NB4 (cell line): ENCODE data around the gene UBE2Q2.

ENCODE experiments used
- DNase-seq: peaks from one replicate; pipeline ENCODE4 v3.0.0; 2010; ENCODE audit warnings: low read depth
- H3K4me3 ChIP-seq: one replicate; pipeline ENCODE4 v1.5.1; 2011; ENCODE audit warnings: mild to moderate bottlenecking, low read depth, low read length, moderate library complexity
- MYC ChIP-seq: IDR thresholded peaks from 2 replicates; pipeline ENCODE4 v1.6.1; 2011; ENCODE audit warnings: low read depth, low read length
- POLR2A ChIP-seq: IDR thresholded peaks from 2 replicates; pipeline ENCODE4 v1.6.1; 2011; ENCODE audit warnings: mild to moderate bottlenecking; ENCODE audit not compliant: insufficient read length; ENCODE audit errors: extremely low read depth
- TF ChIP-seq, protein P1 (sequence below): IDR thresholded peaks from 2 replicates; pipeline ENCODE4 v1.6.1; 2011; ENCODE audit warnings: low read depth, low read length
- TF ChIP-seq, protein P2 (sequence below): IDR thresholded peaks from one replicate; pipeline ENCODE4 v1.5.1; 2012; ENCODE audit warnings: low read depth, low read length

UBE2Q2 gene

DNA sequence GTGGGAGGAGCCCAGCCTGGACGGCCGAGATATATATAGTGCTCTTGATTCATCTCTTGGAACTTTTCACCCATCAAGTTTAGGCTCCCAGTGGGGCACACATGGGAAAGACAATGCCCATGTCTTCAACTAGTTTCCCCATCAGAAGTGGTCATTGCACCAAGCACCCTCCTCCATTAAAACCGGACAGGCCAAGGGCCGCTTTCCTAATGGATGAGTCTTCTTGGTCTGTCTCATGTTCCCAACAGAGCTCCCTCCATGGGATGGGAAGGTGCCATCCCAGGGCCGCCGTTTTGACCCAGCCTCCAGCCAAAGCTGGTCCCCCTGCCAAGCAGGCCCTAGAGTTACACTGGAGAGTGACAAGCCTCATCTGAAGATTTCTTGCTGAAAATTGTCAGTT lies 34.7 kb upstream of the UBE2Q2 start:
- TF ChIP-seq MYC (no peak), POLR2A (no peak)
- TF ChIP-seq, protein P1, sequence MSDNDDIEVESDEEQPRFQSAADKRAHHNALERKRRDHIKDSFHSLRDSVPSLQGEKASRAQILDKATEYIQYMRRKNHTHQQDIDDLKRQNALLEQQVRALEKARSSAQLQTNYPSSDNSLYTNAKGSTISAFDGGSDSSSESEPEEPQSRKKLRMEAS: no peak
- TF ChIP-seq, protein P2, sequence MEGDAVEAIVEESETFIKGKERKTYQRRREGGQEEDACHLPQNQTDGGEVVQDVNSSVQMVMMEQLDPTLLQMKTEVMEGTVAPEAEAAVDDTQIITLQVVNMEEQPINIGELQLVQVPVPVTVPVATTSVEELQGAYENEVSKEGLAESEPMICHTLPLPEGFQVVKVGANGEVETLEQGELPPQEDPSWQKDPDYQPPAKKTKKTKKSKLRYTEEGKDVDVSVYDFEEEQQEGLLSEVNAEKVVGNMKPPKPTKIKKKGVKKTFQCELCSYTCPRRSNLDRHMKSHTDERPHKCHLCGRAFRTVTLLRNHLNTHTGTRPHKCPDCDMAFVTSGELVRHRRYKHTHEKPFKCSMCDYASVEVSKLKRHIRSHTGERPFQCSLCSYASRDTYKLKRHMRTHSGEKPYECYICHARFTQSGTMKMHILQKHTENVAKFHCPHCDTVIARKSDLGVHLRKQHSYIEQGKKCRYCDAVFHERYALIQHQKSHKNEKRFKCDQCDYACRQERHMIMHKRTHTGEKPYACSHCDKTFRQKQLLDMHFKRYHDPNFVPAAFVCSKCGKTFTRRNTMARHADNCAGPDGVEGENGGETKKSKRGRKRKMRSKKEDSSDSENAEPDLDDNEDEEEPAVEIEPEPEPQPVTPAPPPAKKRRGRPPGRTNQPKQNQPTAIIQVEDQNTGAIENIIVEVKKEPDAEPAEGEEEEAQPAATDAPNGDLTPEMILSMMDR: no peak
- DNase-seq: no peak

DNA sequence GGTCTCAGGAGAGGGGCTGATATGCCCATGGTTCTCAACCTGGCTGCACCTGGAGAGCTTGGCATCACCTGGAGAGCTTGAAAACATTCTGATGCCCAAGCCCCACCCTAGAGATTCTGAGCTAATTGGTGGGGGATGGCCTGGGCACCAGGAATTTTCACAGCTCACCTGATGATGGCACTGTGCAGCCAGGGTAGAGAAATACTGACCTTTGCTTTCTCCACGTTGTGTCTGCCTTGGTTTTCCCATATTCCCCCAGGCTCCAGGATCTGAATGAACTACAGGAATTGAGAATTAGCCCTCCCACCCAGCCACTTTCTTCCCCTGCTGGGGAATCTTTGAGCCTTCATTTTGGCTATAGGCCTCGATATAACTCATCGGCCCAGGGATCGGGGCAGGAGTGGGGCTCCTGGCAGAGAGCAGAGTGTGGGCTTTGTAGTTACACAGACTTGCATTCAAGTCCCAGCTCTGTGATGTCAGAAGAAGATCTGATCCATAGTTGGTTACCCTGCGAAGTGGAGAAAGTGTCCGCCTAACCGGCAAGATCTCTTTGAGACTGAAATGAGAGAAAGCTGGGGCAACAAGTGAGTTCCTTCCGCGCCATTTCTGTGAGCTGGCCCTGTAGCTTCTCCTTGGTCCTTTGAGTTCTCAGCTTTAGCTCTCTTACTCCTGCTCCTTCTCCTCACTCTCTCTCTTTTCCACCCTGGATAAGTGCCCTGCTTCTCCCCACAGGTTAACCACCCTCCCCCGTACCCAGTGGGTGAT lies 33.1 kb upstream of the UBE2Q2 start:
- peak; percentile 61 for DNase-seq

More for the DNA sequence above, 34.7 kb upstream of the UBE2Q2 start:
- H3K4me3 ChIP-seq: no peak overlapping the region

DNA sequence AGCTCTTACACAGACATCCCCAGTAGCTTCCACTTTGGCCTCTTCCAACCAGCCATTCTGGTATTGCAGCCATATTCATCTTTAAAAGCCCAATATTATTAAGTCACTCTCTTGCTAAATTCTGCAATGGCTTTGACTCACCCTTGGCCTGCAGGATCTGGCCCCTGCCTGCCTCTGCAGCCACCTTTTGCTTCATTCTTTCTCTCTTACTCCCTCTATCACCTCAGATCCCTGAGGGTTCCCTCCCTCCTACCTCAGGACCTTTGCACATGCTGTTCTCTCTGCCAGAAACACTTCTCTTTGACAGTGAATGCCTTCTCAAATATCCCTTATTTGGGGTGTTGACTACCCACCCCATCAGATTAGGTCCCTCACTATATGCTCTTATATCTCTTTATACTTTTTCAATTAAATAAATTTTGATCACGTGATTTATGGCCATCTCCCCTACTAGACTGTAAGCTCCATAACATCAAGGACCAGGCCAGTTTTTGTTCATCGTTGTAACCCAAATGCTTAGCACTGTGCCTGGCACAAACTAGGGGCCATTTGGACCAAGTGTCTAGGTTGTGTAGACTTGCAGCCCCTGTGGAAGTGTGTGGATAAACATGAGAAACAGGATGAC lies 32.3 kb upstream of the UBE2Q2 start:
- no peak for DNase-seq
- TF ChIP-seq, protein P2: no peak
- TF ChIP-seq, protein P1: no peak
- TF ChIP-seq MYC: no peak
- TF ChIP-seq POLR2A: no peak
- no peak overlapping the region for H3K4me3 ChIP-seq

More for the DNA sequence above, 33.1 kb upstream of the UBE2Q2 start:
- no peak overlapping the region for H3K4me3 ChIP-seq
- TF ChIP-seq, protein P1: 0 out of 2 replicates have a peak, but pooled peaks have one; percentile 4
- TF ChIP-seq POLR2A: no peak
- TF ChIP-seq, protein P2: peak; percentile 57

DNA sequence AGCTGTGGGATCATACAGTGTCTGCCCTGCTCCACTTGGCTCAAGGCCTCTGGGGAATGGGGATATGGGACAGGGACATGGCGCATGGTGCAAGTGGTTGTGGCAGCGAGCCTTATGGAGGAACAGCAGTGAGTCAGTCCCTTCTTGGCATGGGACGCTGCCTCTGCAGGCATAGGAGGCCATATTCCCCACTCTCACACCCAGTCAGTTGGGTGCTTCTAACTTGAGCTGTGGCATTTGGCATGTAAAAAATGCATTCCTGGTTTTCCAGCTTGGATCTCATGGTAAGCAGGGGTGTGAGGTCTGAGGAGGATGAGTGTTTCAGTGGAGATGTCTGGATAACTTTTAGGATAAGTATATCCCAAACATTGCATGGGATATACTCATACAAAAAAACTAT lies 31.6 kb upstream of the UBE2Q2 start:
- TF ChIP-seq, protein P2: no peak
- TF ChIP-seq, protein P1: no peak
- no peak for TF ChIP-seq POLR2A
- H3K4me3 ChIP-seq: no peak overlapping the region
- no peak for DNase-seq

DNA sequence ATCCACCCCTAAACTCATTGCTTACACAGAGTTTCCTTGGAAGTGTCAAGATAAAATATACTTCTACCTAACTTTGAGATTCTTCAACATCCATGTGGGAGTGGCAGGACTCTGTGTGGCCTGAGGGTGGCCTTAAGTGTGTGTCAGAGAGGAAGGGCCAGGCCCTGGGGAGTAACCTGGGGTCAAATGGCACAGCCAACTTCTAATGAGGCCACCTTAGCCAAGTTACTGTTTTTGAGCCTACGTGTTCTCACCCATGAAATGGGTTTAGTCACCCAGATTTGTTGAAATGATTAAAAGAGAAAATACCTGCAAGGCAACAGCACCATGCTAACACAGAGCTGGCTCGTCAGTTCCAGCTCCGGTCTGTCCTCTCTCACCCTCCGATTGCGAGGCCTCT lies 28.5 kb upstream of the UBE2Q2 start:
- no peak for DNase-seq
- H3K4me3 ChIP-seq: no peak overlapping the region
- TF ChIP-seq, protein P2: peak; percentile 8
- TF ChIP-seq POLR2A: no peak
